Lung (tissue), 12 donors: Measurements from ENCODE around the gene SLC25A26. TPM values are rescaled to one million over a fixed set of nuclear protein-coding genes. Genes with fewer than 3 reads are reported as not detected.
"Not testable (repeated sequence)": the region's sequence is repeated elsewhere in the genome, so short reads cannot be mapped to it uniquely, and the experiment has no call there.

Experiments
- ATAC-seq: fragments of 200-7000 bp; cut with Tn5 transposase; one replicate; pipeline ENCODE4 v1.9.1; 2020; ENCODE audit warnings: moderate number of reproducible peaks; ENCODE audit not compliant: insufficient read depth, low FRiP score
- DNase-seq, 3 donors: peaks; one replicate each; pipeline ENCODE4 v3.0.0-alpha.2; 2013 to 2017
- H3K27ac ChIP-seq, 2 donors: one replicate each; pipeline ENCODE4 v1.5.1; 2013; ENCODE audit warnings: mild to moderate bottlenecking in 2 of 2, moderate library complexity in 2 of 2, control low read depth in 1 of 2, inconsistent platforms in 1 of 2, low read depth in 1 of 2, low read length in 1 of 2
- H3K27me3 ChIP-seq, 3 donors: one replicate each; pipeline ENCODE4 v1.5.1; 2013; ENCODE audit warnings: low read length in 2 of 3; ENCODE audit not compliant: control insufficient read depth in 3 of 3, insufficient read depth in 3 of 3
- H3K36me3 ChIP-seq, 4 donors: one replicate each; pipeline ENCODE4 v1.5.1; 2013; ENCODE audit warnings: low read length in 4 of 4, mild to moderate bottlenecking in 1 of 4, moderate library complexity in 1 of 4; ENCODE audit not compliant: control insufficient read depth in 4 of 4, insufficient read depth in 4 of 4
- H3K4me1 ChIP-seq, 5 donors: one replicate each; pipeline ENCODE4 v1.5.1; 2013; ENCODE audit warnings: low read length in 5 of 5, mild to moderate bottlenecking in 2 of 5, moderate library complexity in 1 of 5; ENCODE audit not compliant: control insufficient read depth in 5 of 5, insufficient read depth in 5 of 5
- H3K4me3 ChIP-seq: one replicate; pipeline ENCODE4 v1.5.1; 2013; ENCODE audit warnings: mild to moderate bottlenecking, control low read depth, moderate library complexity
- H3K9ac ChIP-seq, 2 donors: one replicate each; pipeline ENCODE4 v1.5.1; 2013; ENCODE audit warnings: low read length in 2 of 2, control low read depth in 1 of 2; ENCODE audit not compliant: insufficient read depth in 1 of 2
- H3K9me3 ChIP-seq, 4 donors: one replicate each; pipeline ENCODE4 v1.5.1; 2013; ENCODE audit warnings: low read length in 3 of 4, mild to moderate bottlenecking in 1 of 4, moderate library complexity in 1 of 4; ENCODE audit not compliant: control insufficient read depth in 4 of 4, insufficient read depth in 3 of 4
- CTCF ChIP-seq: IDR thresholded peaks from 2 replicates; pipeline ENCODE4 v1.5.1; 2012; ENCODE audit warnings: mild to moderate bottlenecking; ENCODE audit errors: control extremely low read depth, extremely low read depth
- WGBS, 2 donors: extraction: QIAGEN DNeasy Blood & Tissue Kit; methylation state at CpG; one replicate each; pipeline ENCODE4 v1.1.7; 2013; 5-methylcytosine and 5-hydroxymethylcytosine counted together
- polyA plus RNA-seq, 2 donors: library from polyadenylated mRNA; stranded (reverse); fragments of 200-250 nt; gene quantifications; one replicate each; pipeline ENCODE4 v1.2.1, GENCODE V29; 2013
- total RNA-seq, 2 donors: library from RNA; depleted of rRNA in 1 of 2; stranded (reverse); fragments of >200 nt in 1 of 2; gene quantifications; one replicate each; pipeline ENCODE4 v1.2.1, GENCODE V29; 2014 to 2021
- donor health status: control.
- donor health status: control.
- donor health status: Bipolar disorder and iron deficiency.
- donor health status: healthy.
- donor health status: DM: yes; HTN: yes; CAD: no.

SLC25A26 gene
- total and polyA plus RNA-seq, 4 donors: 10.4 to 18.0 (median 14.9) TPM

DNA sequence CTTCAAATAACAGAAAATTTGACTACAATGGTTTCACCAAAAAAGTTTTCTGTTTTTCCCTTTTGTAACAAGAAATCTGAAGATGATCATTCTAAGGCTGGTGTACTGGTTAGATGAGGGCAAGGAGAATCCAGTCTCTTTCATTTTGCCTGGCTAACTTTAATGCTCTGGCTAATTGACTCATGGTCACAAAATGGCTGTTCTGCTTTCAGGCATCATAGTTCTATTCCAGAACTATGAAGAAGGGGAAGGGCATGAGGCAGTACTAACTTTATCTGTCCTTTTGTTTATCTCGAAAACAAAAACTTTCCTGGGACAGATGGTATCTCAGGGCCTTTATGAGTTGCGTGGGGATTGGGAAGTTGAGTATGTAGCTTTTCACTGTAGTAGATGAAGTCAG, 50.4 kb downstream of the SLC25A26 start:
- Histone ChIP-seq H3K27ac (no peak overlapping the region), H3K27me3 (no peaks in the 10 kb centered on the region), H3K36me3 (no peaks in the 10 kb centered on the region), H3K4me1 (peaks cover 0 to 59% (median 10%) of the 10 kb centered on the region in 5 donors), H3K9me3 (no peaks in the 10 kb centered on the region), H3K4me3 (no peak overlapping the region), H3K9ac (no peak overlapping the region)
- 77 to 86% methylated on average over 2 of the region's 2 CpGs for WGBS, 2 donors
- DNase-seq: no peak
- ATAC-seq: no peak
- no peak for TF ChIP-seq CTCF

- H3K4me3 ChIP-seq: no peak overlapping the region
- TF ChIP-seq CTCF: no peak
- DNase-seq (peak in 1 of 3 donors; percentile 17), ATAC-seq (no peak)
- no peaks in the 10 kb centered on the region for H3K27me3 ChIP-seq
- H3K9ac ChIP-seq: no peak overlapping the region
- no peak overlapping the region for H3K27ac ChIP-seq
- H3K9me3 ChIP-seq: no peaks in the 10 kb centered on the region
- H3K36me3 ChIP-seq: no peaks in the 10 kb centered on the region
- 82 to 92% methylated on average over 1 of the region's 1 CpG for WGBS, 2 donors
- H3K4me1 ChIP-seq: peaks cover 0 to 54% (median 10%) of the 10 kb centered on the region in 5 donors
These were observed 51.2 kb downstream of the SLC25A26 start for GRCh38 chr3:66272016-66272415.

- not testable (repeated sequence) for H3K9ac ChIP-seq, H3K9me3 ChIP-seq, ATAC-seq, H3K4me3 ChIP-seq, H3K36me3 ChIP-seq, H3K27ac ChIP-seq, H3K27me3 ChIP-seq, DNase-seq
- peaks cover 0 to 28% (median under 1%) of the 10 kb centered on the region in 5 donors for H3K4me1 ChIP-seq
- 86 to 94% methylated on average over 4 to 5 of the region's 6 CpGs for WGBS, 2 donors
These were observed 54.0 kb downstream of the SLC25A26 start for GRCh38 chr3:66274837-66275236.

- peak; percentile 79 to 91 (median 90) for DNase-seq
- H3K4me3 ChIP-seq: no peak overlapping the region
- H3K36me3 ChIP-seq: no peaks in the 10 kb centered on the region
- ATAC-seq: no peak
- no peak overlapping the region for H3K27ac ChIP-seq
- peaks cover 0 to 9% (median 0%) of the 10 kb centered on the region in 5 donors for H3K4me1 ChIP-seq
- peak; percentile 64 for TF ChIP-seq CTCF
- H3K9ac ChIP-seq: no peak overlapping the region
- WGBS, 2 donors: 13% methylated on average over 3 of the region's 3 CpGs
- H3K9me3 ChIP-seq: no peaks in the 10 kb centered on the region
- no peaks in the 10 kb centered on the region for H3K27me3 ChIP-seq
These were observed 56.0 kb downstream of the SLC25A26 start for GRCh38 chr3:66276705-66277274.
